Activated CD8-positive, alpha-beta memory T cell treated with anti-CD3 and anti-CD28 coated beads, Interleukin-2, amount 50 U/mL, for 4 hours (primary cell): ENCODE data around the gene FRK.
"Not testable (repeated sequence)": the region's sequence is repeated elsewhere in the genome, so short reads cannot be mapped to it uniquely, and the experiment has no call there.

Source experiments
- DNase-seq: peaks from one replicate; pipeline ENCODE4 v3.0.0-alpha.2; 2020

The FRK gene

GRCh38 chr6:116004841-116005815 is 55.6 kb downstream of the FRK start:
- DNase-seq, result no peak

GRCh38 chr6:116003668-116004067 is 57.0 kb downstream of the FRK start:
- no peak for DNase-seq

GRCh38 chr6:116002756-116003155 is 57.9 kb downstream of the FRK start:
- no peak for DNase-seq

GRCh38 chr6:115999235-115999634 is 61.5 kb downstream of the FRK start:
- DNase-seq, result no peak

- DNase-seq, result no peak
Observed at GRCh38 chr6:115997990-115998585, 62.6 kb downstream of the FRK start.

GRCh38 chr6:115986026-115986425 is 74.7 kb downstream of the FRK start:
- DNase-seq, result no peak

- DNase-seq, result no peak
Observed at GRCh38 chr6:115984809-115985208, 75.9 kb downstream of the FRK start.

- no peak for DNase-seq
Observed at GRCh38 chr6:115983998-115984397, 76.7 kb downstream of the FRK start.

- no peak for DNase-seq
Observed at GRCh38 chr6:115982453-115982852, 78.2 kb downstream of the FRK start.

GRCh38 chr6:115977220-115977619 is 83.5 kb downstream of the FRK start:
- no peak for DNase-seq

GRCh38 chr6:115976321-115976870 is 84.3 kb downstream of the FRK start:
- DNase-seq, result no peak

- no peak for DNase-seq
Observed at GRCh38 chr6:115972679-115973078, 88.0 kb downstream of the FRK start.

- no peak for DNase-seq
Observed at GRCh38 chr6:115971785-115972184, 88.9 kb downstream of the FRK start.

- no peak for DNase-seq
Observed at GRCh38 chr6:115969930-115970273, 90.8 kb downstream of the FRK start.

- no peak for DNase-seq
Observed at GRCh38 chr6:115969207-115969929, 91.3 kb downstream of the FRK start.

- DNase-seq, result not testable (repeated sequence)
Observed at GRCh38 chr6:115960286-115960685, 100.4 kb downstream of the FRK start.

GRCh38 chr6:115958958-115959357 is 101.7 kb downstream of the FRK start:
- no peak for DNase-seq

GRCh38 chr6:115954740-115955139 is 106.0 kb downstream of the FRK start:
- no peak for DNase-seq

- DNase-seq, result no peak
Observed at GRCh38 chr6:115948751-115949150, 111.9 kb downstream of the FRK start.

- DNase-seq, result no peak
Observed at GRCh38 chr6:115947966-115948541, 112.6 kb downstream of the FRK start.

- DNase-seq, result no peak
Observed at GRCh38 chr6:115945812-115946211, 114.9 kb downstream of the FRK start.

GRCh38 chr6:115945306-115945705 is 115.4 kb downstream of the FRK start:
- DNase-seq, result no peak

GRCh38 chr6:115944829-115945228 is 115.9 kb downstream of the FRK start:
- DNase-seq, result not testable (repeated sequence)
